Smooth muscle cell (in vitro differentiated cells): ENCODE measurements around the gene ZNF862. TPM values are rescaled to one million over a fixed set of nuclear protein-coding genes. Genes with fewer than 3 reads are reported as not detected.

Experiments
- DNase-seq: peaks from one replicate; lab custom pipeline; 2025; ENCODE audit not compliant: unreplicated experiment; lab: John Stamatoyannopoulos, UW
- H2AFZ ChIP-seq: fragments of 200-600 bp; sonication (generic); 2 replicates; pipeline ENCODE4 v1.6.0; 2016; ENCODE audit warnings: antibody characterized with exemption, low read depth, mild to moderate bottlenecking
- H3F3A ChIP-seq: fragments of 200-600 bp; sonication (generic); 2 replicates; pipeline ENCODE4 v1.6.0; 2017; ENCODE audit warnings: antibody characterized with exemption, low read depth
- H3K27ac ChIP-seq: fragments of 200-600 bp; sonication (generic); 2 replicates; pipeline ENCODE4 v1.5.1; 2016; ENCODE audit warnings: low read depth, mild to moderate bottlenecking
- H3K27me3 ChIP-seq: fragments of 200-600 bp; sonication (generic); 2 replicates; pipeline ENCODE4 v1.6.1; 2016; ENCODE audit warnings: low read depth, mild to moderate bottlenecking
- H3K36me3 ChIP-seq: fragments of 200-600 bp; sonication (generic); 2 replicates; pipeline ENCODE4 v1.5.1; 2016; ENCODE audit warnings: low read depth
- H3K4me1 ChIP-seq: fragments of 200-600 bp; sonication (generic); 2 replicates; pipeline ENCODE4 v1.5.1; 2016; ENCODE audit warnings: low read depth
- H3K4me2 ChIP-seq: fragments of 200-600 bp; sonication (generic); 2 replicates; pipeline ENCODE4 v1.6.0; 2016; ENCODE audit warnings: mild to moderate bottlenecking
- H3K4me3 ChIP-seq: fragments of 200-600 bp; sonication (generic); 2 replicates; pipeline ENCODE4 v1.5.1; 2016; ENCODE audit warnings: mild to moderate bottlenecking
- H3K79me2 ChIP-seq: fragments of 200-600 bp; sonication (generic); 2 replicates; pipeline ENCODE4 v1.6.0; 2016; ENCODE audit warnings: low read depth, mild to moderate bottlenecking
- H3K9ac ChIP-seq: fragments of 200-600 bp; sonication (generic); 2 replicates; pipeline ENCODE4 v1.6.0; 2016; ENCODE audit warnings: low read depth
- H3K9me3 ChIP-seq: fragments of 200-600 bp; sonication (generic); replicated peaks from 2 replicates; pipeline ENCODE4 v1.5.1; 2016; ENCODE audit warnings: low read depth
- H4K20me1 ChIP-seq: fragments of 200-600 bp; sonication (generic); 2 replicates; pipeline ENCODE4 v1.6.0; 2016; ENCODE audit warnings: low read depth
- WGBS: methylation state at CpG from one replicate; pipeline ENCODE4 v1.1.7; 2016; ENCODE audit warnings: low lambda C conversion rate; 5-methylcytosine and 5-hydroxymethylcytosine counted together
- polyA plus RNA-seq: library from polyadenylated mRNA; unstranded; fragments of >200 nt; fragmentation: Nextera tagmentation; extraction: Ambion mirVana; gene quantifications from 2 replicates; pipeline ENCODE4 v1.2.1, GENCODE V29; 2016
- total RNA-seq: library from RNA; depleted of rRNA; stranded (reverse); fragments of >200 nt; gene quantifications from 2 replicates; pipeline ENCODE4 v1.2.3, GENCODE V29; 2014
- TF ChIP-seq, protein P1 (sequence below): fragments of 200-600 bp; sonication (generic); IDR thresholded peaks from 2 replicates; pipeline ENCODE4 v1.5.1; 2017; ENCODE audit warnings: borderline replicate concordance, mild to moderate bottlenecking, antibody characterized with exemption; ENCODE audit not compliant: insufficient read depth, poor library complexity, severe bottlenecking

Gene ZNF862
- total and polyA plus RNA-seq, 2 experiments from 2014 or later = 5.4 to 10.2 TPM

- no peak overlapping the region for H2AFZ ChIP-seq
- H3K27me3 ChIP-seq = no peaks in the 10 kb centered on the region
- WGBS = 75% methylated on average over 16 of the region's 16 CpGs
- no peaks in the 10 kb centered on the region for H3F3A ChIP-seq
- no peak overlapping the region for H3K9ac ChIP-seq
- no peak overlapping the region for H3K4me3 ChIP-seq
- no peaks in the 10 kb centered on the region for H3K9me3 ChIP-seq
- H3K36me3 ChIP-seq = no peaks in the 10 kb centered on the region
- TF ChIP-seq, protein P1, sequence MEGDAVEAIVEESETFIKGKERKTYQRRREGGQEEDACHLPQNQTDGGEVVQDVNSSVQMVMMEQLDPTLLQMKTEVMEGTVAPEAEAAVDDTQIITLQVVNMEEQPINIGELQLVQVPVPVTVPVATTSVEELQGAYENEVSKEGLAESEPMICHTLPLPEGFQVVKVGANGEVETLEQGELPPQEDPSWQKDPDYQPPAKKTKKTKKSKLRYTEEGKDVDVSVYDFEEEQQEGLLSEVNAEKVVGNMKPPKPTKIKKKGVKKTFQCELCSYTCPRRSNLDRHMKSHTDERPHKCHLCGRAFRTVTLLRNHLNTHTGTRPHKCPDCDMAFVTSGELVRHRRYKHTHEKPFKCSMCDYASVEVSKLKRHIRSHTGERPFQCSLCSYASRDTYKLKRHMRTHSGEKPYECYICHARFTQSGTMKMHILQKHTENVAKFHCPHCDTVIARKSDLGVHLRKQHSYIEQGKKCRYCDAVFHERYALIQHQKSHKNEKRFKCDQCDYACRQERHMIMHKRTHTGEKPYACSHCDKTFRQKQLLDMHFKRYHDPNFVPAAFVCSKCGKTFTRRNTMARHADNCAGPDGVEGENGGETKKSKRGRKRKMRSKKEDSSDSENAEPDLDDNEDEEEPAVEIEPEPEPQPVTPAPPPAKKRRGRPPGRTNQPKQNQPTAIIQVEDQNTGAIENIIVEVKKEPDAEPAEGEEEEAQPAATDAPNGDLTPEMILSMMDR = no peak
- no peak for DNase-seq
- peaks cover 16% of the 10 kb centered on the region for H3K4me1 ChIP-seq
- no peaks in the 10 kb centered on the region for H3K79me2 ChIP-seq
- no peaks in the 10 kb centered on the region for H4K20me1 ChIP-seq
- peak overlapping the region; percentile 39 for H3K4me2 ChIP-seq
- no peak overlapping the region for H3K27ac ChIP-seq
Observed at GRCh38 chr7:149855361-149856305, 17.5 kb downstream of the ZNF862 start.

- WGBS = 95% methylated on average over 8 of the region's 8 CpGs
- H3K4me3 ChIP-seq = no peak overlapping the region
- TF ChIP-seq, protein P1 = no peak
Observed at GRCh38 chr7:149856583-149856982, 18.4 kb downstream of the ZNF862 start.

DNA sequence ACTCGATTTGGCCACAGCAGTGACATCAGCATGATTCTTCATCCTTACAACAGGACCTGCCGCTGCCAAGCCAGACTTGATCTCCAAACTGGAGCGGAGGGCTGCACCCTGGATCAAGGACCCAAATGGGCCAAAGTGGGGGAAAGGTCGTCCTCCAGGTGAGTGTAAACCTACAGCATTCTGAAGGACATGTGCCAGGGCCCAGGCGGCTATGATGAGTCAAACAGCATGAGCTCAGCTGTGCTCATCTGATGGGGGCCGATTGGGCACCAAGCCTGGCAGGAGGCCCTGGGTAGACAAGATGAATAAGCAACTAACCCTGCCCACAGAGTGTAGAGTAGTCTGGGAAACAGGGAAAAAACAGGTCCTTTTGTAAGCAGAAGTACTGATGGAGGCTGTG, 21.2 kb downstream of the ZNF862 start:
- Histone ChIP-seq H3K79me2 (no peaks in the 10 kb centered on the region), H4K20me1 (no peaks in the 10 kb centered on the region), H3F3A (no peaks in the 10 kb centered on the region), H3K27me3 (no peaks in the 10 kb centered on the region), H3K4me3 (no peak overlapping the region), H3K36me3 (no peaks in the 10 kb centered on the region), H3K9ac (no peak overlapping the region), H3K27ac (no peak overlapping the region), H3K4me2 (no peak overlapping the region), H2AFZ (no peak overlapping the region), H3K4me1 (peaks cover 14% of the 10 kb centered on the region), H3K9me3 (no peaks in the 10 kb centered on the region)
- TF ChIP-seq, protein P1 = no peak
- WGBS = 73% methylated on average over 6 of the region's 6 CpGs
- no peak for DNase-seq

More at GRCh38 chr7:149856583-149856982, 18.4 kb downstream of the ZNF862 start:
- H4K20me1 ChIP-seq = no peaks in the 10 kb centered on the region
- no peak overlapping the region for H3K27ac ChIP-seq
- H3F3A ChIP-seq = no peaks in the 10 kb centered on the region
- H3K4me1 ChIP-seq = peaks cover 16% of the 10 kb centered on the region
- no peak overlapping the region for H3K9ac ChIP-seq
- H3K79me2 ChIP-seq = no peaks in the 10 kb centered on the region
- H3K27me3 ChIP-seq = no peaks in the 10 kb centered on the region
- H3K9me3 ChIP-seq = no peaks in the 10 kb centered on the region
- no peak for DNase-seq
- no peaks in the 10 kb centered on the region for H3K36me3 ChIP-seq
- H2AFZ ChIP-seq = no peak overlapping the region
- no peak overlapping the region for H3K4me2 ChIP-seq
